ENCODE data around the gene COL4A1.

DNA sequence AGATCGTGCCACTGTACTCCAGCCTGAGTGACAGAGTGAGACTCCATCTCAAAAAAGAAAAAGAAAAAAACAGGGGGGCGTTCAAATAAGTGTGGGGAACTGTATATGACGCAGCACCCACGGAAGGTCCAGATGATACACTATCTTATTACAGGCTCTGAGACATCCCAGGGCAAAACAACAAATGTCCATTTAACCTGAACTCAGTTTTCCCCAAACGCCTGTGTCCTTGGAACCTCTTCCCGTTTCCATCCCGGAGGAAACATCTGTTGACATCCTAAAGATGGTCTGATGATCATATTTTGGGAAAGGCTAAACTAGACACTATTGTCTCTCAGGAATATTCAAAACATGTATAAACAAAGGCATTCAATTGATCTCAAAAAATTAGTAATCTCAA lies 72.4 kb downstream of the COL4A1 start:
- TF ChIP-seq CTCF (conservative IDR thresholded peaks at IDR 0.05; ENCODE audit: low read length) (no peak), EZH2phosphoT487 (IDR thresholded peaks at IDR 0.05; ENCODE audit: borderline replicate concordance) (no peak)

Measured in Loucy (cell line).